ENCODE measurements around the gene RAB3GAP2. TPM values are rescaled to one million over a fixed set of nuclear protein-coding genes. Genes with fewer than 3 reads are reported as not detected.

The RAB3GAP2 gene
- total RNA-seq, 1 donor from 2014 or later, result 51.2 TPM

DNA sequence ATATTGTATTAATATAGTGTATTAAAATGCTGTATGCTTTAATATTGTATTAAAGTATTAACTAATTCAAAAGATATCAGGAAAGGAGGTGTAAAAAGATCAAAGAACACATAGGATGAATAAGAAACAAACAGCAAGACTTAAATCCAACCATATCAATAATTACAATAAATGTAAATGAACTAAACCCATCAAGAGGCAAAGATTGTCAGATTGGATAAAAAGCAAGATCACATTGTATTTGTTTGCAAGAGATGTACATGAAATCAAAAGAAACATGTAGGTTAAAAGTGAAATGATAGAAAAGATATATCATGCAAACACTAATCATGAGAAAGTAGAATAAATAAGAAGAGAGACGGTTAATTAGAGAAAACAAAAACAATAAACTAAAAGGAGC, 34.1 kb upstream of the RAB3GAP2 start:
- no peak for DNase-seq (ENCODE audit: extremely low spot score, unreplicated experiment)
- Mint-ChIP-seq H3K36me3 (no peaks in the 10 kb centered on the region), H3K4me3 (no peak overlapping the region), H3K4me1 (ENCODE audit: unreplicated experiment) (no peaks in the 10 kb centered on the region), H3K27ac (no peak overlapping the region), H3K9me3 (peaks cover 11% of the 10 kb centered on the region), H3K27me3 (no peaks in the 10 kb centered on the region)
- TF ChIP-seq, protein P1, sequence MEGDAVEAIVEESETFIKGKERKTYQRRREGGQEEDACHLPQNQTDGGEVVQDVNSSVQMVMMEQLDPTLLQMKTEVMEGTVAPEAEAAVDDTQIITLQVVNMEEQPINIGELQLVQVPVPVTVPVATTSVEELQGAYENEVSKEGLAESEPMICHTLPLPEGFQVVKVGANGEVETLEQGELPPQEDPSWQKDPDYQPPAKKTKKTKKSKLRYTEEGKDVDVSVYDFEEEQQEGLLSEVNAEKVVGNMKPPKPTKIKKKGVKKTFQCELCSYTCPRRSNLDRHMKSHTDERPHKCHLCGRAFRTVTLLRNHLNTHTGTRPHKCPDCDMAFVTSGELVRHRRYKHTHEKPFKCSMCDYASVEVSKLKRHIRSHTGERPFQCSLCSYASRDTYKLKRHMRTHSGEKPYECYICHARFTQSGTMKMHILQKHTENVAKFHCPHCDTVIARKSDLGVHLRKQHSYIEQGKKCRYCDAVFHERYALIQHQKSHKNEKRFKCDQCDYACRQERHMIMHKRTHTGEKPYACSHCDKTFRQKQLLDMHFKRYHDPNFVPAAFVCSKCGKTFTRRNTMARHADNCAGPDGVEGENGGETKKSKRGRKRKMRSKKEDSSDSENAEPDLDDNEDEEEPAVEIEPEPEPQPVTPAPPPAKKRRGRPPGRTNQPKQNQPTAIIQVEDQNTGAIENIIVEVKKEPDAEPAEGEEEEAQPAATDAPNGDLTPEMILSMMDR (conservative IDR thresholded peaks at IDR 0.05), result no peak

DNA sequence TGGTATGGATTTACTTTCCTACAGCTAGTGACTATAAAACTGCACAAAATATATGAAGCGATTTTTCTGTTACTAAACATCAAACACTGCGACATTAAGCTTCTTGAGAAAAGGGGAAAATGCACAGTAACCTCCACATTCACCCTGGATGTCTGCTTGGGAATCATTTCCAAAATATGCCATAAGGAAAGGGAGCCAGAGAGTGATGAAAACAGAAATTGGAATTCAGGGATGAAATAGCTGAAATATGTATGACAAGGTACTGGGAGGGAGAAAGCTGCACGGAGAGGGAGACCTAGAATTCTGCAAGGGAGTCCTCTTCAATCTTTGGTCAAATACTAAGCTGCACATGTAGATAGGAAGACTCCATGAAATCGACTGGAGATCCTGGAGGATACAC, 31.6 kb upstream of the RAB3GAP2 start:
- TF ChIP-seq, protein P1 (conservative IDR thresholded peaks at IDR 0.05), result no peak
- peaks cover 11% of the 10 kb centered on the region for H3K9me3 Mint-ChIP-seq
- peaks cover 15% of the 10 kb centered on the region for H3K4me1 Mint-ChIP-seq (ENCODE audit: unreplicated experiment)
- no peaks in the 10 kb centered on the region for H3K27me3 Mint-ChIP-seq
- H3K36me3 Mint-ChIP-seq, result no peaks in the 10 kb centered on the region
- H3K27ac Mint-ChIP-seq, result no peak overlapping the region
- H3K4me3 Mint-ChIP-seq, result no peak overlapping the region
- no peak for DNase-seq (ENCODE audit: extremely low spot score, unreplicated experiment)

DNA sequence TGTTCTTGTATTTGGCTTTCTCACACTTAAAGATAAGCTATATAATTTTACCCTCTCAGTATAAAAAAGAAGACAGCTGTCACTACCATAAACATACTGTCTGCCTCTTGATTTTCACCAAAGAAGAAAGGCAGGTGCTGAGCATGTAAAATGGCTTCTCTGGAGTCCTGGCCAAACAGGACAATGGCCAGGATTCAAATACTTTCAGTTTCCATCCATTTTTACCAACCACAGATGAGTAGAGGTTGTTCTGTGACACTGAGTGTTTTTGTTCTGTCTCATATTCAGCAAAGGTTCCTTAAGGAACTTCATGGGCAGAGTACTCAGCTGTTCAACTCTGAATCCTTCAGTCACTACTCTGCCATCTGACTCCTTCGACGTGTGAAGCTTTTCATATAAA, 29.4 kb upstream of the RAB3GAP2 start:
- H3K4me3 Mint-ChIP-seq, result no peak overlapping the region
- TF ChIP-seq, protein P1 (conservative IDR thresholded peaks at IDR 0.05), result no peak
- no peak for DNase-seq (ENCODE audit: extremely low spot score, unreplicated experiment)
- peaks cover 4% of the 10 kb centered on the region for H3K9me3 Mint-ChIP-seq
- H3K36me3 Mint-ChIP-seq, result no peaks in the 10 kb centered on the region
- H3K4me1 Mint-ChIP-seq (ENCODE audit: unreplicated experiment), result peaks cover 25% of the 10 kb centered on the region
- no peaks in the 10 kb centered on the region for H3K27me3 Mint-ChIP-seq
- peak overlapping the region; percentile 72 for H3K27ac Mint-ChIP-seq

DNA sequence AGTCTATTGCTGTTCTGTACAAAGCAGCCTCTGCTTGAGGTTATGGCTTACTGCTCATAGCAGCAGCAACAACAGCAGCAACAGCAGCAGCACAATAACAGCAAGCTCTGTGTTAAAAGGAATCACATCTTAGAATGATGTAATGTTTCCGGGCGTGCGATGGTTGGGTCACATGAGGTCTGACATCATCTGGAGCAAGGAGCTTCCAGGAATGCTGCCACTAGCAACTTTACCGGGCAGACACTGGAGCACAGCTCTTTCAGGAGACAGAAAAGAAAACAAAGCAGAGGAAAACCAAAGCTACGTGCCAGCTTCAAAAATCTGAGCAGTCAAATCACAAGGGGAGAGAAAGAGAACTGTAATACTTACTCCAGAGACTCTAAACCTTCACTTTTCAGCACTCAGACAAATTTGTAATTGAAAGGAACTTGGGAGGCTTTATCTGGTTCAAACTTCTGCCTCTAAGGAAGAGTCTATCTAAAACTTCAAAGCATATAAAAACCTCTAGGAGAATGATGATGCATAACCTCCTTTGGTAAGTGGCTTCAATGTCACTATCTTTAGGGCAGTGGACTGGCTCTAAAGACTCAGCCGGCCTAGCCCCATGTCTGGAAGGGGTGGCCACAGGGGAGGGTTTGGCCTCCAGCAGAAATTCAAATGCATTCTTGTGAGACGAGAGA, 28.3 kb upstream of the RAB3GAP2 start:
- Mint-ChIP-seq H3K4me3 (peak overlapping the region; percentile 77), H3K4me1 (ENCODE audit: unreplicated experiment) (peaks cover 30% of the 10 kb centered on the region)
- TF ChIP-seq, protein P1 (conservative IDR thresholded peaks at IDR 0.05), result no peak

DNA sequence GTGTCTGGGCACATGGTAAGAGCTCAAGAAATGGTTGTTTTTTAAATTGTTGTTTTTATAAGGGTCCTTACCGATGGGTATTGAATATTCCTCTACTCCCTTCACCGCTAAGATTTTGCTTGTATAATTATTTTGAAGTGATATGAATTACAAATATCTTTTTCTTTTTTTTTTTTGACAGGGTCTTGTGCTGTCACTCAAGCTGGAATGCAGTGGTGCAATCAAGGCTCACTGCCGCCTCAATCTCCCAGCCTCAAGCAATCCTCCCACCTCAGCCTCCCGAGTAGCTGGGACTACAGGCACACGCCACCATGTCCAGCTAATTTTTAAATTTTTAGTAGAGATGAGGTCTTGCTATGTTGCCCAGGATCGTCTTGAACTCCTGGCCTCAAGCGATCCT, 27.1 kb upstream of the RAB3GAP2 start:
- H3K36me3 Mint-ChIP-seq, result no peaks in the 10 kb centered on the region
- no peaks in the 10 kb centered on the region for H3K9me3 Mint-ChIP-seq
- H3K27ac Mint-ChIP-seq, result peak overlapping the region; percentile 90
- H3K4me1 Mint-ChIP-seq (ENCODE audit: unreplicated experiment), result peaks cover 34% of the 10 kb centered on the region
- H3K27me3 Mint-ChIP-seq, result no peaks in the 10 kb centered on the region
- TF ChIP-seq, protein P1 (conservative IDR thresholded peaks at IDR 0.05), result no peak
- peak overlapping the region; percentile 27 for H3K4me3 Mint-ChIP-seq
- no peak for DNase-seq (ENCODE audit: extremely low spot score, unreplicated experiment)

More for the DNA sequence above, 28.3 kb upstream of the RAB3GAP2 start:
- Mint-ChIP-seq H3K27ac (peak overlapping the region; percentile 93), H3K36me3 (no peaks in the 10 kb centered on the region), H3K9me3 (peaks cover 4% of the 10 kb centered on the region), H3K27me3 (no peaks in the 10 kb centered on the region)
- DNase-seq (ENCODE audit: extremely low spot score, unreplicated experiment), result no peak
